ENCODE results near the gene IPP.

IPP gene

GRCh38 chr1:45772971-45773370 lies 22.5 kb upstream of the IPP start:
- H3K4me1 ChIP-seq (ENCODE audit: insufficient read depth, low read length, poor library complexity, severe bottlenecking), result no peaks in the 10 kb centered on the region
- H3K9me3 ChIP-seq (ENCODE audit: insufficient read depth, low read depth, low read length), result no peaks in the 10 kb centered on the region
- no peak overlapping the region for H3K4me3 ChIP-seq (ENCODE audit: low read length, poor library complexity, severe bottlenecking)
- H3K27me3 ChIP-seq (ENCODE audit: insufficient read depth, low read length, poor library complexity, severe bottlenecking), result no peaks in the 10 kb centered on the region
- H3K9me2 ChIP-seq (replicated peaks; ENCODE audit: low read depth, low read length), result no peaks in the 10 kb centered on the region
- no peaks in the 10 kb centered on the region for H3K79me2 ChIP-seq (ENCODE audit: insufficient read depth, low read length)
- H3F3A ChIP-seq (ENCODE audit: low read depth), result no peaks in the 10 kb centered on the region
- H3K4me2 ChIP-seq (ENCODE audit: low read depth, low read length, poor library complexity, severe bottlenecking), result no peak overlapping the region
- H4K20me1 ChIP-seq (ENCODE audit: insufficient read depth, low read length, poor library complexity, severe bottlenecking), result no peaks in the 10 kb centered on the region
- no peak overlapping the region for H3K9ac ChIP-seq (ENCODE audit: low read depth, low read length, poor library complexity, severe bottlenecking)
- TF ChIP-seq EZH2phosphoT487 (IDR thresholded peaks at IDR 0.05; ENCODE audit: borderline replicate concordance), result no peak
- no peak for TF ChIP-seq CTCF (conservative IDR thresholded peaks at IDR 0.05; ENCODE audit: low read length)
- no peaks in the 10 kb centered on the region for H3K36me3 ChIP-seq (ENCODE audit: insufficient read depth, low read length)
- H2AFZ ChIP-seq (ENCODE audit: low read length), result 0 out of 2 replicates have a peak overlapping the region, but pooled peaks have one; percentile 35

- Histone ChIP-seq H3K9ac (ENCODE audit: low read depth, low read length, poor library complexity, severe bottlenecking) (no peak overlapping the region), H3K9me3 (ENCODE audit: insufficient read depth, low read depth, low read length) (no peaks in the 10 kb centered on the region), H3K36me3 (ENCODE audit: insufficient read depth, low read length) (no peaks in the 10 kb centered on the region), H3K4me1 (ENCODE audit: insufficient read depth, low read length, poor library complexity, severe bottlenecking) (no peaks in the 10 kb centered on the region), H3K4me2 (ENCODE audit: low read depth, low read length, poor library complexity, severe bottlenecking) (no peak overlapping the region), H4K20me1 (ENCODE audit: insufficient read depth, low read length, poor library complexity, severe bottlenecking) (no peaks in the 10 kb centered on the region), H3K79me2 (ENCODE audit: insufficient read depth, low read length) (no peaks in the 10 kb centered on the region), H3K9me2 (replicated peaks; ENCODE audit: low read depth, low read length) (no peaks in the 10 kb centered on the region), H2AFZ (ENCODE audit: low read length) (no peak overlapping the region), H3K4me3 (ENCODE audit: low read length, poor library complexity, severe bottlenecking) (no peak overlapping the region), H3F3A (ENCODE audit: low read depth) (no peaks in the 10 kb centered on the region), H3K27me3 (ENCODE audit: insufficient read depth, low read length, poor library complexity, severe bottlenecking) (no peaks in the 10 kb centered on the region)
- no peak for TF ChIP-seq EZH2phosphoT487 (IDR thresholded peaks at IDR 0.05; ENCODE audit: borderline replicate concordance)
- no peak for TF ChIP-seq CTCF (conservative IDR thresholded peaks at IDR 0.05; ENCODE audit: low read length)
Measured at GRCh38 chr1:45769261-45769932, 18.9 kb upstream of the IPP start.

- TF ChIP-seq CTCF (conservative IDR thresholded peaks at IDR 0.05; ENCODE audit: low read length) (no peak), EZH2phosphoT487 (IDR thresholded peaks at IDR 0.05; ENCODE audit: borderline replicate concordance) (no peak)
- Histone ChIP-seq H3K9me3 (ENCODE audit: insufficient read depth, low read depth, low read length) (no peaks in the 10 kb centered on the region), H3K27me3 (ENCODE audit: insufficient read depth, low read length, poor library complexity, severe bottlenecking) (no peaks in the 10 kb centered on the region), H3K9ac (ENCODE audit: low read depth, low read length, poor library complexity, severe bottlenecking) (no peak overlapping the region), H3K4me2 (ENCODE audit: low read depth, low read length, poor library complexity, severe bottlenecking) (no peak overlapping the region), H4K20me1 (ENCODE audit: insufficient read depth, low read length, poor library complexity, severe bottlenecking) (no peaks in the 10 kb centered on the region), H3K9me2 (replicated peaks; ENCODE audit: low read depth, low read length) (no peaks in the 10 kb centered on the region), H3K4me3 (ENCODE audit: low read length, poor library complexity, severe bottlenecking) (no peak overlapping the region), H2AFZ (ENCODE audit: low read length) (no peak overlapping the region), H3K79me2 (ENCODE audit: insufficient read depth, low read length) (no peaks in the 10 kb centered on the region), H3K36me3 (ENCODE audit: insufficient read depth, low read length) (no peaks in the 10 kb centered on the region), H3K4me1 (ENCODE audit: insufficient read depth, low read length, poor library complexity, severe bottlenecking) (no peaks in the 10 kb centered on the region), H3F3A (ENCODE audit: low read depth) (no peaks in the 10 kb centered on the region)
Measured at GRCh38 chr1:45767035-45767434, 16.6 kb upstream of the IPP start.
